ENCODE data around the gene CCND2.

The CCND2 gene

GRCh38 chr12:4276524-4277204 is 3.1 kb downstream of the CCND2 start:
- peak; percentile 69 to 78 for DNase-seq (ENCODE audit: low read depth in 2 of 2)

GRCh38 chr12:4277205-4277543 is 3.6 kb downstream of the CCND2 start:
- no peak for DNase-seq (ENCODE audit: low read depth in 2 of 2)

GRCh38 chr12:4277857-4278256 is 4.3 kb downstream of the CCND2 start:
- no peak for DNase-seq (ENCODE audit: low read depth in 2 of 2)

- no peak for DNase-seq (ENCODE audit: low read depth in 2 of 2)
Measured at GRCh38 chr12:4278329-4279197, 5.0 kb downstream of the CCND2 start.

- no peak for DNase-seq (ENCODE audit: low read depth in 2 of 2)
Measured at GRCh38 chr12:4279198-4279690, 5.7 kb downstream of the CCND2 start.

- no peak for DNase-seq (ENCODE audit: low read depth in 2 of 2)
Measured at GRCh38 chr12:4280351-4281163, 7.0 kb downstream of the CCND2 start.

- no peak for DNase-seq (ENCODE audit: low read depth in 2 of 2)
Measured at GRCh38 chr12:4281173-4281654, 7.7 kb downstream of the CCND2 start.

- no peak for DNase-seq (ENCODE audit: low read depth in 2 of 2)
Measured at GRCh38 chr12:4282103-4282891, 8.7 kb downstream of the CCND2 start.

GRCh38 chr12:4282892-4283511 is 9.4 kb downstream of the CCND2 start:
- DNase-seq (ENCODE audit: low read depth in 2 of 2) = no peak

GRCh38 chr12:4283512-4284255 is 10.1 kb downstream of the CCND2 start:
- no peak for DNase-seq (ENCODE audit: low read depth in 2 of 2)

GRCh38 chr12:4284306-4284705 is 10.7 kb downstream of the CCND2 start:
- DNase-seq (ENCODE audit: low read depth in 2 of 2) = no peak

- no peak for DNase-seq (ENCODE audit: low read depth in 2 of 2)
Measured at GRCh38 chr12:4285070-4285469, 11.5 kb downstream of the CCND2 start.

GRCh38 chr12:4286228-4286627 is 12.7 kb downstream of the CCND2 start:
- no peak for DNase-seq (ENCODE audit: low read depth in 2 of 2)

- DNase-seq (ENCODE audit: low read depth in 2 of 2) = no peak
Measured at GRCh38 chr12:4286771-4287317, 13.3 kb downstream of the CCND2 start.

GRCh38 chr12:4287325-4288211 is 14.0 kb downstream of the CCND2 start:
- DNase-seq (ENCODE audit: low read depth in 2 of 2) = no peak

GRCh38 chr12:4288296-4289131 is 15.0 kb downstream of the CCND2 start:
- DNase-seq (ENCODE audit: low read depth in 2 of 2) = no peak

- no peak for DNase-seq (ENCODE audit: low read depth in 2 of 2)
Measured at GRCh38 chr12:4289231-4289878, 15.8 kb downstream of the CCND2 start.
